ENCODE data around the gene ZNF609.
"Not testable (repeated sequence)": the region's sequence is repeated elsewhere in the genome, so short reads cannot be mapped to it uniquely, and the experiment has no call there.

ZNF609 gene

GRCh38 chr15:64589435-64590084 lies 129.2 kb downstream of the ZNF609 start:
- no peak for DNase-seq

GRCh38 chr15:64592845-64593244 lies 132.5 kb downstream of the ZNF609 start:
- not testable (repeated sequence) for DNase-seq

- peak; percentile 61 for DNase-seq
Measured at GRCh38 chr15:64596701-64597476, 136.5 kb downstream of the ZNF609 start.

GRCh38 chr15:64597477-64597822 lies 137.1 kb downstream of the ZNF609 start:
- no peak for DNase-seq

GRCh38 chr15:64599226-64599625 lies 138.8 kb downstream of the ZNF609 start:
- DNase-seq, result no peak

- DNase-seq, result no peak
Measured at GRCh38 chr15:64599716-64600115, 139.3 kb downstream of the ZNF609 start.

- DNase-seq, result no peak
Measured at GRCh38 chr15:64600794-64601193, 140.4 kb downstream of the ZNF609 start.

GRCh38 chr15:64604319-64604718 lies 143.9 kb downstream of the ZNF609 start:
- DNase-seq, result no peak

- not testable (repeated sequence) for DNase-seq
Measured at GRCh38 chr15:64607416-64607815, 147.0 kb downstream of the ZNF609 start.

- no peak for DNase-seq
Measured at GRCh38 chr15:64610257-64610919, 150.0 kb downstream of the ZNF609 start.

- no peak for DNase-seq
Measured at GRCh38 chr15:64611085-64611725, 150.8 kb downstream of the ZNF609 start.

- no peak for DNase-seq
Measured at GRCh38 chr15:64614519-64614918, 154.1 kb downstream of the ZNF609 start.

- no peak for DNase-seq
Measured at GRCh38 chr15:64617727-64618126, 157.3 kb downstream of the ZNF609 start.

GRCh38 chr15:64618138-64618537 lies 157.8 kb downstream of the ZNF609 start:
- no peak for DNase-seq

GRCh38 chr15:64618540-64618939 lies 158.2 kb downstream of the ZNF609 start:
- DNase-seq, result no peak

- DNase-seq, result no peak
Measured at GRCh38 chr15:64619880-64620839, 159.8 kb downstream of the ZNF609 start.

GRCh38 chr15:64621056-64621455 lies 160.7 kb downstream of the ZNF609 start:
- no peak for DNase-seq

- DNase-seq, result no peak
Measured at GRCh38 chr15:64622410-64623260, 162.3 kb downstream of the ZNF609 start.

GRCh38 chr15:64623347-64623996 lies 163.1 kb downstream of the ZNF609 start:
- no peak for DNase-seq

GRCh38 chr15:64624242-64624641 lies 163.9 kb downstream of the ZNF609 start:
- DNase-seq, result no peak

- no peak for DNase-seq
Measured at GRCh38 chr15:64629063-64629462, 168.7 kb downstream of the ZNF609 start.

Data from NCI-H187 treated with DMSO at 0.1 percent for 48 hours (cell line).